HEK293 (cell line): Measurements from ENCODE around the gene SEC63.

ENCODE experiments used
- CTCF ChIP-seq: fragments of 450-650 bp; formaldehyde crosslinking; IDR thresholded peaks from 2 replicates; pipeline ENCODE4 v1.5.1; 2016; ENCODE audit warnings: missing biosample characterization, missing genetic modification characterization
- HIC1 ChIP-seq: fragments of 450-650 bp; formaldehyde crosslinking; IDR thresholded peaks from 2 replicates; pipeline ENCODE4 v1.5.1; 2016; ENCODE audit warnings: missing biosample characterization, missing genetic modification characterization
- REST ChIP-seq: fragments of 450-650 bp; formaldehyde crosslinking; IDR thresholded peaks from 2 replicates; pipeline ENCODE4 v1.5.1; 2016; ENCODE audit warnings: missing biosample characterization, missing genetic modification characterization
- YY1 ChIP-seq: fragments of 450-650 bp; formaldehyde crosslinking; IDR thresholded peaks from 2 replicates; pipeline ENCODE4 v1.5.1; 2018; ENCODE audit warnings: missing biosample characterization, missing genetic modification characterization

- TF ChIP-seq YY1 (tag by site-specific recombination) (no peak), HIC1 (tag by site-specific recombination) (no peak), CTCF (tag by site-specific recombination) (no peak), REST (tag by site-specific recombination) (no peak)
Observed at GRCh38 chr6:107868867-107869611, 89.0 kb downstream of the SEC63 start.
